ENCODE results near the gene PLEKHM2.

Gene PLEKHM2

DNA sequence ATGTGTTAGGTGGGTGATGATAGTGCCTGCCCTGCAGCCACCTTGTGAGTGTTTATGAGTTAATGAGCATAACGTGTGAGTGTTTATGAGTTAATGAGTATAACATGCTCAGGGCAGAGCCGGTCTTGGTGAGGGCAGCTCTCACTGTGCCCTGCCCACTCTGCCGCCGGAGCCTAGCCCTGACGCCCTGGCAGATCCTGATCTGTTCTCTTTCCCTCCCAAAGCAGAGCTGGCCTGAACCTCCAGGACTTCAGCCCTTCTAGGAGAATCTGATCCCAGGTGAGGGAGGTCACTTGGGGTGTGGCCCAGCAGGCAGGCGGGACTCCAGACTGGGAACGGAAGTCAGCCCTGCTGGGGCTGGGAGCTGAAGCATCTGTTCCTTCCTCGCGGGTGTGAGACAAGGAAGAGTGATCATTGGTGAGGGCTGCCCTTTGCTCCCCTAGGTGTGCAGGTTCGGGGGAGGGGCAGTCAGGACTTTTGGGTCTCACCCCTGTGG, 80.2 kb downstream of the PLEKHM2 start:
- DNase-seq: no peak

DNA sequence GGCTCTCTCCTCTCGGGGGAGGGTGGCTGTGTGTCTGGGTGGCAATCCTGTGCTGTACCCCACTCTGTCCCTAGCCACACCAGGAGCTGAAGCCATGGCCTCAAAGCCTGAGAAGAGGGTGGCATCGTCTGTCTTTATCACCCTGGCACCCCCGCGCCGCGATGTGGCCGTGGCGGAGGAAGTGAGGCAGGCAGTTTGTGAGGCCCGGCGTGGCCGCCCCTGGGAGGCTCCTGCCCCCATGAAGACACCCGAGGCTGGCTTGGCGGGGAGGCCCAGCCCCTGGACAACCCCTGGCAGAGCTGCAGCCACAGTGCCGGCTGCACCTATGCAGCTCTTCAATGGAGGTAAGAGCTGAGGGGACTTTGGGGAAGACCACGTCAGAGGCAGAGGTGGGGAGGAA, 80.8 kb downstream of the PLEKHM2 start:
- no peak for DNase-seq

DNA sequence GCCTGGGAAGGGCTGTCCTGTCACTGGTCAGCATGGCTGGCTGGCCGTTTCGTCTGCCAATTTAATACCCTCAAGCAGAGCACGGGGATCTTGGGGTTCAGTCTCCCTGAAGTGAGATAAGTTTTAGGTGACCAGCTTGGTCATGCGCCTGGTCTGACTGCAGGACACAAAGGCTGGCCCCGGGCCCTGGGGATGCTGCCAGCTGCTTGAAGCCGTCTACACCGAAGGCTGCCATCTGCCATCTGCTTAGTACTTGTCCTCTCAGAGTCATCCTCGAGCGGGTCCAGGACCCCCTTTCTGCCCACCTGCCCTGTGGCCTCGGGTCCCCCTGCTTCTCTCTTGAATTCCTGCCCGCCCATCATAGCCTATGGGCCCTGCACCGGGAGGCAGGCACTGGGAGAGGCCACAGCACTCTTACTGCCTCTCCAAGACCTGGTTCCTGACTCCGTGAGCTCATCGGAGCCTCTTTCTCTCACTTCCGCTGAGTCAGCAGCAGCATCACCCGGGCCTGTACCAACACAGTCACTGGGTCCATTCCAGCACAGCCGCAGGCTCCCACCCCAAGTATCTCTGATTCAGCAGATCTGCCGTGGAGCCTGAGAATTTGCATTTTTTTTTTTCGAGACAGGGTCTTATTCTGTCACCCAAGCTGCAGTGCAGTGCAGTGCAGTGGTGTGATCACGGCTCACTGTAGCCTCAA, 81.5 kb downstream of the PLEKHM2 start:
- DNase-seq: no peak

DNA sequence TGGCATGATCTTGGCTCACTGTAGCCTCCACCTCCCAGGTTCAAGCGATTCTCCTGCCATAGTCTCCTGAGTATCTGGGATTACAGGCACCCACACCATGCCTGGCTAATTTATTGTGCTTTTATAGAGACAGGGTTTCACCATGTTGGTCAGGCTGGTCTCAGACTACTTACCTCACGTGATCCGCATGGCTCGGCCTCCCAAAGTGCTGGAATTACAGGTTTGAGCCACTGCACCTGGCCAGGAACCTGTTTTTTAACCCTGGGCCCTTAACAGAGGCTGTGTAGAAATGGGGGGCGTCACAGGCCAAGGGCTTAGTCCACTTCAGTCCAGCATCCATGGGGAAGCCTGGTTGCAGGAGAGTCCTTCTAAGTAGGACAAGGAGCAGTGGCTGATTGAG, 83.8 kb downstream of the PLEKHM2 start:
- DNase-seq: no peak

DNA sequence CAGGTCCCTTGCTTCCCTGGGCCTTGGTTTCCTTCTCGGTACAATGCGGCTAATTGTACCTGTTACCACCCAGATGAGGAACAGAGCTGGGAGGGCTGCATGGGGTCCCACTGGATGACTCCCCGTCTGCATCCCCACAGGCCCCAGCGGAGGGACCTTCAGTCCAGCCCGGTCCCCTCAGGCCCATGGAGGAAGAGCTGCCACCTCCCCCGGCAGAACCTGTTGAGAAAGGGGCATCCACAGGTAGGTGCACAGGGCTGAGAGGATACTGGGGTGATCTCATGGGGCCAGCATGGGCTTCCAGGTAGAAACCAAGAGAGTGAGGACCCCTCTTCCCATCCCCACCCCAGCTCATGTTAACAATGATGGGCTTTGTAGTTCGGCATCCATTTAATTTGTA, 84.3 kb downstream of the PLEKHM2 start:
- no peak for DNase-seq

DNA sequence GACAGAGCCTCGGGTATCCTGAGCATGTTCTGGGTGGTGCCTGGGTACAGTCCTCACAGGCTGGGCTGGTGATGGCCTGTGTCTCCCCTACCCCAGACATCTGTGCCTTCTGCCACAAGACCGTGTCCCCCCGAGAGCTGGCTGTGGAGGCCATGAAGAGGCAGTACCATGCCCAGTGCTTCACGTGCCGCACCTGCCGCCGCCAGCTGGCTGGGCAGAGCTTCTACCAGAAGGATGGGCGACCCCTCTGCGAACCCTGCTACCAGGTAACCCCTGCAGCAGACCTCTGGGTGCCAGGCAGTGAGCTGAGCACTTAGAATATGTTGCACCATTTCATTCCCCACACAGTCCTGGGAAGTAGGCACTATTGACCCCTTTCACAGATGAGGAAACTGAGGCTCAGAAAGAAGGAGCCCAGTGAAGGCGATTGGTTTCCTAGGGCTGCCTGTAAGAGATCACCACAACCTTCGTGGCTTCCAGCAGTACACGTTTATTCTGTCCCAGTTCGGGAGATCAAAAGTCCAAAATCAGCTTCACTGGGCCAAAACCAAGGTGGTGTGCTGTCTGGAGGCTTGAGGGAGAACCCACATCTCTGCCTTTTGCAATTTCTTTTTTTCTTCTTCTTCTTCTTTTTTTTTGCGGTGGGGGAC, 86.3 kb downstream of the PLEKHM2 start:
- DNase-seq: no peak

DNA sequence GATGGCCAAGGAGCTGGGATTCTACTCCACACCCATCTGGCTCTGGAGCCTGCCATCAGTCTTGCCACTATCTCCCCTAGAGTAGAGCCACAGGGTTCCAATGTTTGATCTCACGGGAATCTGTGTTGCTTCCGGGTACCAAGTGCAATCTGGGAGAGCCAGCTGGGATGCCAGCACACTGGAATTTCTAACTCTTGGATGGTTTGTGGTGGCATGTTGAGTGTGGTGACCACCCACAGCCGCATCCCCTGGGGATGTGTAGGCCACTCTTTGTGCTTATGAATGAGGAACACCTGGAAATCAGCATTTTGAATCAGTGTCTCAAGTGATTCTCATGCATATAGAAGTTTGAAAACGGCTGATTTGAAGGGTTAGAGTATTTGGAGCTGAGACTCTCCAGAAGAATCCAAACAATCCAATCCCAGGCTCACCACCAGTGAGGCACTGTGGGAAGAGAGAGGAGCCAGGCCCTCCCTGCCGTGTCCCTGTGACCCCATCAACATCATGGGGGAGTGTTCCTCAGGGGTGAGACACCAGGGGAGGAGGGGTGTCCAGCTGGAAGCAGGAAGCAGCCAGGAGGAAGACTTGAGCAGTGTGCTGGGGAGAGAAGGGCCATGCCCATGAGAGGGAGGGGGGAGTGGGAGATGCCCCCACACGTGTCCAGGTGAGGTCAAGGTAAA, 87.9 kb downstream of the PLEKHM2 start:
- no peak for DNase-seq

DNA sequence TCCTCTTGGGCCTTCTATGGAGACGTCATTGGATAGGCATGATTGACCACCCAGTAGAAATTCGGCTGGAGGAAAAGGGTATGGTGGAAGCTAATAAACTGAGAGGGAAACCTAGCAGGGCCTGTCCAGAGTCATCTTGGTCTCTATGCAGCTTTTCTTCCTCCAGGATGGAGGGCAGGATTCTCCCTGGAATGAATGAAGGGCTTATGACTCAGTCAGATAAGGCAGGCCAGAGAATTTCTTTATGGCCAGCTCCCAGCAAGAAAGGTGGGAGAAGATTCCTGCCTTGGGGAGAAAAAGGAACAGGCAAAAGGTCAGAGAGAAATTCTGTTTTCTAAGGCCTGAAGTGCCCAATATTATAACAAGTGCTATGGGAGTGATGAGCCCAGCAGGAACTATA, 91.6 kb downstream of the PLEKHM2 start:
- no peak for DNase-seq

DNA sequence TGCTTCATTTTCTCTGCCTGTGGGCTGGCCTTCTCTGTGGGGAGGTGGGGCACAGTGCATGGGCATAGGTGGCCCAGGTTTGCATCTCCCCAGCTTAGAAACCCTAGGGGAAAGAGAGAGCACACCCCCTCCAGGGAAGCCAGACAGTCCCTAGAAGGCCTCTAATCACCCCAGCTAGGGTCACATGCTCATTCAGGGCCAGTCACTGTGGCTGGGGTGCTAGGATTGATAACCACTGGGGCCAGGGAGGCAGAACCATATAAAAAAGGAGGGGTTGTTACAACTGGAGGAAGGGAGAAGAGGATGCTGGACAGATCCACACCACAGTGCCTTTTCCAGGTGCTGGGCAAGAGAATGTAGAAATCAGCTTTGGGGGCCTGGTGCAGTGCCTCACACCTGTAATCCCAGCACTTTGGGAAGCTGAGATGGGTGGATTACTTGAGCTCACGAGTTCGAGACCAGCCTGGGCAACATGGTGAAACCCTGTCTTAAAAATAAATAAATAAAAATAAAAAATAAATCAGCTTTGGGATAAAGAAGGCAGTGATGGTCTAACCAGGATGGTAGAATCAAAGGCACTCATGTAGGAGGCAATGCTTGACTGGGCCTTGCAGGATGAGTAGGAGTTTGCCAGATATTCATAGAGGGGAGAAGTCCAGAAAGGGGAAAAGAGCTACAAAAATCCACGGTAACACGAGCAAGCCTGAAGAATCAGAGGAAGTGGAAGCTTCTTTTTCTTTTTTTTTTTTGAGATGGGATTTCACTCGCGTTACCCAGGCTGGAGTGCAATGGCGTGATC, 94.0 kb downstream of the PLEKHM2 start:
- no peak for DNase-seq
